ENCODE measurements around the gene NF2.

NF2 gene

DNA sequence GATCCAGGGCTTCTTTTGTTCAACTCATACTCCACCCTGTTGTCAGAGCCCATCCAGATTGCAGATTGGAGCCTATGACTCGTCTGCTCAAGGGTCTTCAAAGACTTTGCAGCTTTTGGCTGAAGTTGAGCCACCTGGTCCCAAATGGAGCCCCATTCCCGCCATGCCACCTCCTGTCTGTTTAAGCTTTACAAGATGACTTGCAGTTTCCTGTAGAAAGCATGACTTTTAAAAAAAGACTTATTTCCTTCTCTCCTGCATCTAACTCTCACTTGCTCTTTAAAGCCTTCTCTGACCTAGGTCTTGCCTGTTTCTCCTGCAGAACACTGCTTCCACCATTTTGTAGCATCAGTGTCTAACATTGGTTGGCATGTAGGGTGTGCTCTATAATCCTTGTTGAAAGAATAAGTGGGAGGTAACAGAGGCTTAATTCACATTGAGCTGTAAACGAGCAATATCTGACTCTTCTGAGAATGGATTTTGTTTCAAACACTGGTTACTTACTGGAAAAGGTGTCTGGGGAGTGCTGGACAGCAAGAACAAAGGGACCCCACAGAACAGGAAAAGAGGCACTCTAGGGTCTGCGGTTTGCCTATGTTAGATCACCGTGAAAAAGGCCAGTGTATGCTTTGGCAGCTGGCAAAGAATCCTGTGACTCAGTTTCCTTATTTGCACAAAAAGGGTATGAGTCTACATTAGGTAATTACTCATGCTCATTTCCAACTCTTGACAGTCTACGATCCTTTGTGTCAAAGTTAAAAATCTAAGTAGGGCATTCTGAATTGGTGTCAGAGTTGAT, 30.3 kb downstream of the NF2 start:
- no peak for DNase-seq

DNA sequence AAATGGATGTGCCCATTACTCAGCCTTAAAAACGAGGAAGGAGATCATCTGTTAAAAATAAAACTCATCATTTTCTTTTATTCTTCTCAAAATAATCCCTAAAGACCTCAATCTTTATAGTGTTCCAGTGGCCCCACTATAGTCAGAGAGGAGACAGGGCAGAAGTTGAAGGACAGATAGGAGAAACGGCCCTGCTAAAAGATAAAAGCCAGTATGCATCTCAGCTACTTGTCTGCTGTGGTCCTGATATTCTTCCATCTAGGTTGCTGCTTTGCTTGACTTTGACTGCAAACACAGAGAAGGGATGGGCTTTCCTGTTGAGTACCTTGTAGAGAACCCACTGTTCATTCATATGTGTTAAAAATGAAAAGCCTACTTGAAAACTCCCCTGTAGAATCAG, 31.4 kb downstream of the NF2 start:
- no peak for DNase-seq

DNA sequence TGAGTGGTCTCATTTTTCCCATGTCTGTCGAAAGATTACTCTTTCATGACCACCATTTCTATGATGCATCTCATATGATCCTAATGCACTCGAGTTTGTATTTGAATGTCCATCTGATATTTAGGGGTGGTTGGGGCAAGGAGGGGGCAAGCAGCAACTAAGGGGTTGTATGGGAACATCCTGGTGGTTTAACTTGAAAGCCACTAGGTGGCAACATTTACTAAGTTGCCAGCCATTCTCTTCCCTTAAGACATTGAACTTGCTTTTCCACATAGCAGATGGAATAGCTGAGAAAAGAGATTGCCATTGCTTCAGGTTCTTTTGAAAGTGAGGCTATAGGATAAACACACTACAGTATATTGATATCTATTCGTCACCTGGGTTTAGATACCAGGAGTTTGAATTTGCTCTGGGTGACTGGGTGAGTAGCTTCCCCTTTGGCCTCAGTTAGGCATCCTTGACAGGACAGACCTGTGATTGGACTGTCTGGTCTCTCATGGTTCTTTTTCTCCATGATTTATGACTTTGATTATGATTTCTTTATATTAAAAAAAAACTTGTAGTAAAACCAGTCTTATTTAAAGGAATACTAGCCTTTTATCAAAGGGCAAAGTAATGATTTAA, 32.4 kb downstream of the NF2 start:
- DNase-seq: no peak

GRCh38 chr22:29636751-29637150, 33.3 kb downstream of the NF2 start:
- DNase-seq: no peak

- no peak for DNase-seq
Measured at GRCh38 chr22:29637181-29637580, 33.7 kb downstream of the NF2 start.

DNA sequence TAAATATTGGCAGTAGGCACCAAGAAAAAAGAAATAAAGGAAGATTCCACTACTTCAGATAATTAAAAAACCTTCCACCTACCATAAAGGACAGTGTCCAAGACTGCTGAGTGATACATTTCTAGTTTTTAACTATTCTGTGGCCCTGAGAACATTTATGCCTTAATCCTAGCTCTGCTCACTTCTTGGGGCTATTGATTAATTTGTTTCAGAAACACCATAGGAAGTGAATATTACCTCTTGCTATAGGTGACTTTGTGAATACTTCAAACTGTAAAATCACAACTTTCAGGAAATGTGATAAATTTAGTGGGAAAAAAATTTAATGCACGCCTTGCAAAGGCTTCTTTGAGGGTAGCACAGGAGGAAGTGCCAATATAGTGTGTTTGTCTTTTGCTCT, 35.2 kb downstream of the NF2 start:
- DNase-seq: no peak

- DNase-seq: no peak
Measured at GRCh38 chr22:29639096-29639495, 35.7 kb downstream of the NF2 start.

DNA sequence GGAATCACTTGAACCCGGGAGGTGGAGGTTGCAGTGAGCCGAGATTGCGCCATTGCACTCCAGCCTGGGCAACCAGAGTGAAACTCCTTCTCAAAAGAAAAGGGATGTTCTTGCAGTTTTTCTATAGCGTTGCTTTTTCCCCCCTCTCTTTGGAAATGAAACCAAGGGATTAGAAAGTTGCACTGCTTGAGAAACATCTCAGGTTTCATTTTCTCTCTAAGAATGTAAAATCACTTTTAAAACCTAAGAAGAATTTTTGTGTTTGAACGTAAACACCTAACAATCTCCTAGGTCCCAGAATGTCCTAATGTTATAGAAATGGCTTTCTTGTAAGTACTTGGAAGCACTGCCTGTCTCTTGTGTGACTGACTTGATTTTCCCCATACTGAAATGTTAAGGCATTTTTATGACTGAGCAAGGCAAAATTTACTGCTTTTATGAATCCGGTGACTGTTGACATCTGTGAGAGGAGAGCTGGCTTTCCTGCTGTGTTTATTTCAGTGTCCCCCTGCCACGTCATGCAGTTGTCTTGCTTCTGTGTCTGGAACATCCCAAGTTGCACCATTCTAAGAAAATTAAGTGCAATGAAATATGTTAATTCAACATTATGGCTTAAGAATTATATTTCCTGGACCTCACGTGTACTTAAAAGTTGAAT, 37.7 kb downstream of the NF2 start:
- no peak for DNase-seq

- no peak for DNase-seq
Measured at GRCh38 chr22:29641700-29642330, 38.4 kb downstream of the NF2 start.

- no peak for DNase-seq
Measured at GRCh38 chr22:29642694-29643093, 39.3 kb downstream of the NF2 start.

GRCh38 chr22:29647954-29648737, 44.7 kb downstream of the NF2 start:
- DNase-seq: no peak

GRCh38 chr22:29650370-29650769, 46.9 kb downstream of the NF2 start:
- DNase-seq: no peak

- no peak for DNase-seq
Measured at GRCh38 chr22:29651652-29652051, 48.2 kb downstream of the NF2 start.

- DNase-seq: no peak
Measured at GRCh38 chr22:29654420-29654819, 51.0 kb downstream of the NF2 start.

GRCh38 chr22:29654882-29655281, 51.4 kb downstream of the NF2 start:
- no peak for DNase-seq

DNA sequence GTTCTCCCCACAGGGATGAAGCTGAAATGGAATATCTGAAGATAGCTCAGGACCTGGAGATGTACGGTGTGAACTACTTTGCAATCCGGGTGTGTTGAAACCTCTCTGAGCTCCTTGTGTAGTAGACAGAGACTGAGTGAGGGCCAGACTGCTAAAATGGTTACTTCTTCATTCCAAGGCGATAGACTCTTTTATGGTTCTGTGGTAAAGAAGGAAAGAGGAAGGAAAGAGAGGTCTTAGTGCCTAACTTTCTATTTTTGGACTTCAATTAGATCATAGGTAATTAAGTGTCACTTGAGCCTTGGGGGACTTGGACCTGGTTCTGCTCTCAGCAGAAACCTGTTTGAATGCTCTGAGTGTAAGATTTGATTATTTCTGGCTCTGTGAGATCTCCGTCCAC, 54.7 kb downstream of the NF2 start:
- no peak for DNase-seq

DNA sequence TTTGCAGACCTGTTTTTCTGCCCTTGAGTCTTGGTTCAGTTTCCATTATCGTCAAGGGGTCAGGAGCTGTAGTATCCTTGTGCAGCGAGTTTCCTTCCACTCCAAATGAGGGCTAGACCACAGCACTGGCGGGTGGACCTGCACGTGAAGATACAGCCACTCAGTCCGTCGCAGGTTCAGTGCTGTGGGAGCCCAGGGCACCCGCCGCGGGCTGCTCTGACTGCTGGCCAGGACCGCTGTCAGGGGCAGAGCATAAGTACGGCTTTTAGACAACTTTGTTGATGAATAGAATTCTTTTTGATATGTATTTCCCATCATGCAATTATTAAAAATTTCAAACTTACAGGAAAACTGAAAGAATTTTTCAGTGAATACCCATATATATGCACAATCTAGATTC, 56.6 kb downstream of the NF2 start:
- DNase-seq: no peak

GRCh38 chr22:29661336-29661735, 57.9 kb downstream of the NF2 start:
- no peak for DNase-seq

- no peak for DNase-seq
Measured at GRCh38 chr22:29663180-29663821, 59.9 kb downstream of the NF2 start.

- no peak for DNase-seq
Measured at GRCh38 chr22:29665486-29665885, 62.1 kb downstream of the NF2 start.

GRCh38 chr22:29668673-29669072, 65.2 kb downstream of the NF2 start:
- no peak for DNase-seq

DNA sequence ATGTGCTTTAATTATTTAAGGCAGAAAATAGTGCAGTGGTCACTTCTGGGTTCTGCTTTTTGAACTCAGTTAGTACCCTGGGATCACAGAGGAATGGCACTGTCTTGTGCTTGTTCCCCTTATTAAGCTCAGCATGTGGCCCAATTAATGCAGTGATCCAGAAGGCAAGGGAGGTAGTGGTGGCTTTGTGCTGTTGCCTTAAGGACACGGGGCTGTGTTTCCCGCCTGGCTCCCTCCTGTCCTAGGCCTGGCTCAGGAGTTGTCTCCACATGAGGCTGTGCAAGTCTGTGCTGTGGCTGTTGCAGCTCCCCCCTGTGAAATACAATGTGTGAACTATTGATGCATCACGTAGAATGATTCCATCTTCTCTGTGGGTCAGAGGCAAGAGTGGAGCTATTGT, 67.2 kb downstream of the NF2 start:
- no peak for DNase-seq
